ENCODE results near the gene VPS37D.

GRCh38 chr7:73633844-73634243 lies 33.8 kb upstream of the VPS37D start:
- TF ChIP-seq CTCF (conservative IDR thresholded peaks at IDR 0.05; ENCODE audit: low read depth, low read length) (no peak), USF2 (IDR thresholded peaks at IDR 0.05; ENCODE audit: low read depth, low read length) (no peak), CEBPB (IDR thresholded peaks at IDR 0.05; ENCODE audit: low read depth, low read length) (no peak), MAFK (IDR thresholded peaks at IDR 0.05; ENCODE audit: low read depth, low read length) (no peak), RCOR1 (IDR thresholded peaks at IDR 0.05; ENCODE audit: insufficient replicate concordance, low read length) (no peak), RAD21 (IDR thresholded peaks at IDR 0.05; ENCODE audit: low read length) (no peak), POLR2A (IDR thresholded peaks at IDR 0.05; ENCODE audit: low read depth, low read length) (no peak), MXI1 (IDR thresholded peaks at IDR 0.05; ENCODE audit: borderline replicate concordance, low read depth, low read length) (no peak), MAZ (IDR thresholded peaks at IDR 0.05; ENCODE audit: borderline replicate concordance, low read depth, low read length) (no peak), RFX5 (IDR thresholded peaks at IDR 0.05; ENCODE audit: low read depth, low read length) (no peak), BHLHE40 (IDR thresholded peaks at IDR 0.05; ENCODE audit: low read depth, low read length) (no peak)

Measured in IMR-90 (cell line).